Measurements from ENCODE around the gene SELENOI. TPM values are rescaled to one million over a fixed set of nuclear protein-coding genes. Genes with fewer than 3 reads are reported as not detected.
A peak's percentile ranks its signal among the peaks of the same experiment; 100 is the strongest.

Gene SELENOI
- total and polyA plus RNA-seq, 10 of the 15 experiments (the other 5 are each of a cell fraction or from before 2014, with no cell fraction given) = 5.2 to 31.4 (median 17.4) TPM

- TF ChIP-seq RELB (IDR thresholded peaks at IDR 0.05; ENCODE audit: low read depth) (peak; percentile 80), WRNIP1 (IDR thresholded peaks at IDR 0.05; ENCODE audit: borderline replicate concordance, low read depth, low read length) (no peak), SKIL (IDR thresholded peaks at IDR 0.05; ENCODE audit: low read depth, poor library complexity, severe bottlenecking) (peak; percentile 41), SP1 (IDR thresholded peaks at IDR 0.05; ENCODE audit: low read depth, low read length) (peak; percentile 95), STAT1 (conservative IDR thresholded peaks at IDR 0.05) (0 out of 2 replicates have a peak, but pooled peaks have one; percentile 68), EZH2 (IDR thresholded peaks at IDR 0.05; ENCODE audit: borderline replicate concordance, control insufficient read depth, low read depth, low read length) (no peak), BCL11A (IDR thresholded peaks at IDR 0.05; ENCODE audit: low read depth, low read length) (0 out of 2 replicates have a peak, but pooled peaks have one; percentile 16), ZNF384 (IDR thresholded peaks at IDR 0.05; ENCODE audit: borderline replicate concordance, low read depth, low read length) (no peak), CUX1 (IDR thresholded peaks at IDR 0.05; ENCODE audit: insufficient replicate concordance, low read depth, low read length) (no peak), ELK1 (IDR thresholded peaks at IDR 0.05; ENCODE audit: low read depth, low read length) (no peak), NFYA (IDR thresholded peaks at IDR 0.05; ENCODE audit: borderline replicate concordance, low read depth, low read length) (no peak), SPI1 (IDR thresholded peaks at IDR 0.05; ENCODE audit: borderline replicate concordance, insufficient read depth, low read depth, low read length) (no peak)
These were observed at the start of gene SELENOI (continued) for GRCh38 chr2:26345545-26346453.
